Activated naive CD4-positive, alpha-beta T cell treated with anti-CD3 and anti-CD28 coated beads, Interleukin-2, amount 50 U/mL, for 24 hours (primary cell): ENCODE results near the gene MED9.
"Not testable (repeated sequence)": the region's sequence is repeated elsewhere in the genome, so short reads cannot be mapped to it uniquely, and the experiment has no call there.

ENCODE experiments used
- H3K27ac Mint-ChIP-seq: one replicate; pipeline ENCODE4 v1.8.0; 2021; ENCODE audit warnings: mild to moderate bottlenecking, mixed read lengths
- H3K27me3 Mint-ChIP-seq: one replicate; pipeline ENCODE4 v1.8.0; 2021; ENCODE audit warnings: mixed read lengths
- H3K36me3 Mint-ChIP-seq: one replicate; pipeline ENCODE4 v1.8.0; 2021; ENCODE audit warnings: mixed read lengths
- H3K4me1 Mint-ChIP-seq: one replicate; pipeline ENCODE4 v1.8.0; 2021; ENCODE audit warnings: mixed read lengths
- H3K4me3 Mint-ChIP-seq: one replicate; pipeline ENCODE4 v1.8.0; 2021; ENCODE audit warnings: mild to moderate bottlenecking, mixed read lengths
- H3K9me3 Mint-ChIP-seq: one replicate; pipeline ENCODE4 v1.8.0; 2021; ENCODE audit warnings: mixed read lengths

The MED9 gene

GRCh38 chr17:17476865-17477467 is at the start of gene MED9:
MED9 (plus strand) TSS chr17:17477000; CDS start chr17:17477042, 42 bp downstream.
- peak within 1 kb of the TSS; percentile 96 for H3K4me3 Mint-ChIP-seq
- H3K36me3 Mint-ChIP-seq: peaks cover 4% of the 10 kb centered on the region
- peaks cover 61% of the 10 kb centered on the region for H3K4me1 Mint-ChIP-seq
- no peaks in the 10 kb centered on the region for H3K27me3 Mint-ChIP-seq
- H3K9me3 Mint-ChIP-seq: no peaks in the 10 kb centered on the region
- peak within 1 kb of the TSS; percentile 97 for H3K27ac Mint-ChIP-seq

GRCh38 chr17:17429222-17429621 is 47.6 kb upstream of the MED9 start:
- Mint-ChIP-seq H3K9me3 (no peaks in the 10 kb centered on the region), H3K27ac (no peak overlapping the region), H3K4me3 (no peak overlapping the region), H3K36me3 (no peaks in the 10 kb centered on the region), H3K27me3 (no peaks in the 10 kb centered on the region), H3K4me1 (no peaks in the 10 kb centered on the region)

- not testable (repeated sequence) for H3K4me1 Mint-ChIP-seq, H3K4me3 Mint-ChIP-seq, H3K27me3 Mint-ChIP-seq, H3K27ac Mint-ChIP-seq, H3K9me3 Mint-ChIP-seq, H3K36me3 Mint-ChIP-seq
Observed at GRCh38 chr17:17430924-17431323, 45.9 kb upstream of the MED9 start.

GRCh38 chr17:17431605-17432004 is 45.2 kb upstream of the MED9 start:
- H3K4me3 Mint-ChIP-seq: no peak overlapping the region
- no peaks in the 10 kb centered on the region for H3K4me1 Mint-ChIP-seq
- H3K9me3 Mint-ChIP-seq: no peaks in the 10 kb centered on the region
- no peaks in the 10 kb centered on the region for H3K27me3 Mint-ChIP-seq
- no peak overlapping the region for H3K27ac Mint-ChIP-seq
- no peaks in the 10 kb centered on the region for H3K36me3 Mint-ChIP-seq

GRCh38 chr17:17433000-17433703 is 43.6 kb upstream of the MED9 start:
- no peaks in the 10 kb centered on the region for H3K36me3 Mint-ChIP-seq
- no peaks in the 10 kb centered on the region for H3K9me3 Mint-ChIP-seq
- H3K4me3 Mint-ChIP-seq: no peak overlapping the region
- no peak overlapping the region for H3K27ac Mint-ChIP-seq
- no peaks in the 10 kb centered on the region for H3K27me3 Mint-ChIP-seq
- H3K4me1 Mint-ChIP-seq: no peaks in the 10 kb centered on the region

GRCh38 chr17:17434477-17434876 is 42.3 kb upstream of the MED9 start:
- H3K4me3 Mint-ChIP-seq: no peak overlapping the region
- H3K27me3 Mint-ChIP-seq: no peaks in the 10 kb centered on the region

GRCh38 chr17:17435323-17435722 is 41.5 kb upstream of the MED9 start:
- H3K9me3 Mint-ChIP-seq: no peaks in the 10 kb centered on the region
- H3K27me3 Mint-ChIP-seq: no peaks in the 10 kb centered on the region
- H3K27ac Mint-ChIP-seq: no peak overlapping the region
- H3K4me1 Mint-ChIP-seq: peaks cover 8% of the 10 kb centered on the region
- H3K4me3 Mint-ChIP-seq: no peak overlapping the region
- no peaks in the 10 kb centered on the region for H3K36me3 Mint-ChIP-seq

More at GRCh38 chr17:17434477-17434876, 42.3 kb upstream of the MED9 start:
- Mint-ChIP-seq H3K27ac (no peak overlapping the region), H3K4me1 (peaks cover 3% of the 10 kb centered on the region), H3K9me3 (no peaks in the 10 kb centered on the region), H3K36me3 (no peaks in the 10 kb centered on the region)

GRCh38 chr17:17437461-17437860 is 39.3 kb upstream of the MED9 start:
- peaks cover 8% of the 10 kb centered on the region for H3K4me1 Mint-ChIP-seq
- no peak overlapping the region for H3K4me3 Mint-ChIP-seq
- no peaks in the 10 kb centered on the region for H3K9me3 Mint-ChIP-seq
- H3K36me3 Mint-ChIP-seq: no peaks in the 10 kb centered on the region
- H3K27me3 Mint-ChIP-seq: no peaks in the 10 kb centered on the region
- H3K27ac Mint-ChIP-seq: peak overlapping the region; percentile 35

GRCh38 chr17:17437893-17438292 is 38.9 kb upstream of the MED9 start:
- Mint-ChIP-seq H3K27me3 (no peaks in the 10 kb centered on the region), H3K27ac (peak overlapping the region; percentile 35), H3K36me3 (no peaks in the 10 kb centered on the region), H3K9me3 (no peaks in the 10 kb centered on the region), H3K4me1 (peaks cover 8% of the 10 kb centered on the region), H3K4me3 (no peak overlapping the region)

- H3K4me1 Mint-ChIP-seq: peaks cover 8% of the 10 kb centered on the region
- H3K27me3 Mint-ChIP-seq: no peaks in the 10 kb centered on the region
- no peak overlapping the region for H3K27ac Mint-ChIP-seq
- H3K4me3 Mint-ChIP-seq: no peak overlapping the region
- H3K9me3 Mint-ChIP-seq: no peaks in the 10 kb centered on the region
- no peaks in the 10 kb centered on the region for H3K36me3 Mint-ChIP-seq
Observed at GRCh38 chr17:17440010-17440843, 36.6 kb upstream of the MED9 start.

GRCh38 chr17:17440938-17441675 is 35.7 kb upstream of the MED9 start:
- H3K9me3 Mint-ChIP-seq: no peaks in the 10 kb centered on the region
- H3K4me1 Mint-ChIP-seq: peaks cover 8% of the 10 kb centered on the region
- no peak overlapping the region for H3K4me3 Mint-ChIP-seq
- H3K36me3 Mint-ChIP-seq: no peaks in the 10 kb centered on the region
- no peak overlapping the region for H3K27ac Mint-ChIP-seq
- no peaks in the 10 kb centered on the region for H3K27me3 Mint-ChIP-seq

GRCh38 chr17:17443173-17443572 is 33.6 kb upstream of the MED9 start:
- Mint-ChIP-seq H3K36me3 (no peaks in the 10 kb centered on the region), H3K27me3 (no peaks in the 10 kb centered on the region), H3K27ac (no peak overlapping the region), H3K4me1 (peaks cover 8% of the 10 kb centered on the region), H3K4me3 (no peak overlapping the region), H3K9me3 (peaks cover 5% of the 10 kb centered on the region)

- H3K27ac Mint-ChIP-seq: no peak overlapping the region
- no peaks in the 10 kb centered on the region for H3K27me3 Mint-ChIP-seq
- no peaks in the 10 kb centered on the region for H3K36me3 Mint-ChIP-seq
Observed at GRCh38 chr17:17445296-17445924, 31.4 kb upstream of the MED9 start.

GRCh38 chr17:17445925-17446665 is 30.7 kb upstream of the MED9 start:
- H3K9me3 Mint-ChIP-seq: peaks cover 5% of the 10 kb centered on the region
- H3K4me1 Mint-ChIP-seq: no peaks in the 10 kb centered on the region
- no peaks in the 10 kb centered on the region for H3K27me3 Mint-ChIP-seq
- H3K27ac Mint-ChIP-seq: no peak overlapping the region
- no peaks in the 10 kb centered on the region for H3K36me3 Mint-ChIP-seq
- no peak overlapping the region for H3K4me3 Mint-ChIP-seq

More at GRCh38 chr17:17445296-17445924, 31.4 kb upstream of the MED9 start:
- no peaks in the 10 kb centered on the region for H3K4me1 Mint-ChIP-seq
- no peak overlapping the region for H3K4me3 Mint-ChIP-seq
- H3K9me3 Mint-ChIP-seq: peaks cover 5% of the 10 kb centered on the region
